Measurements from ENCODE around the gene STRAP.

- TF ChIP-seq ATF3 (IDR thresholded peaks at IDR 0.05; ENCODE audit: insufficient read depth, low read depth, low read length) (no peak), TAF1 (IDR thresholded peaks at IDR 0.05; ENCODE audit: low read depth, low read length) (no peak), BCL11A (IDR thresholded peaks at IDR 0.05; ENCODE audit: low read depth in 2 of 2, low read length in 2 of 2) (no peak)
These were observed 46.2 kb downstream of the STRAP start for GRCh38 chr12:15928346-15928745.

All from H1 (cell line).